Measurements from ENCODE around the gene INPP4B.
"Not testable (repeated sequence)": the region's sequence is repeated elsewhere in the genome, so short reads cannot be mapped to it uniquely, and the experiment has no call there.

The INPP4B gene

GRCh38 chr4:142413485-142413884 lies 432.6 kb downstream of the INPP4B start:
- no peak for DNase-seq (ENCODE audit: low read depth)

GRCh38 chr4:142411993-142412392 lies 434.1 kb downstream of the INPP4B start:
- no peak for DNase-seq (ENCODE audit: low read depth)

DNA sequence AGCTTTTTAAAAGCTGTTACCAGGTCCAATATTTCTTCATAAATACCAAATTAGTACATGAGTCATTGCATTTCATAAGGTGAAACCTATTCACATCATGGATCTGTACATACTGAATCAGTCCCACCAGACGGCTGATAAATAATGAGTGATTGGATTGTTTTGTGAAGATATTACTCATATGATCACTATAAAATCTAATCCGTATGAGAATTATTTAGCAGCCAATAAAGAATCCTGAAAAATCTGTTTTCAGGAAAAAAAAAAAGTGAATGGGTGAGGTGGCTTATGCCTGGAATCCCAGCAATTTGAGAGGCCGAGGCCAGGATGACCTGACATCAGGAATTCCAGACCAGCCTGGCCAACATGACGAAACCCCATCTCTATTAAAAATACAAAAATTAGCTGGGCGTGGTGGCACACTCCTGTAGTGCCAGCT lies 438.1 kb downstream of the INPP4B start:
- no peak for DNase-seq (ENCODE audit: low read depth)

DNA sequence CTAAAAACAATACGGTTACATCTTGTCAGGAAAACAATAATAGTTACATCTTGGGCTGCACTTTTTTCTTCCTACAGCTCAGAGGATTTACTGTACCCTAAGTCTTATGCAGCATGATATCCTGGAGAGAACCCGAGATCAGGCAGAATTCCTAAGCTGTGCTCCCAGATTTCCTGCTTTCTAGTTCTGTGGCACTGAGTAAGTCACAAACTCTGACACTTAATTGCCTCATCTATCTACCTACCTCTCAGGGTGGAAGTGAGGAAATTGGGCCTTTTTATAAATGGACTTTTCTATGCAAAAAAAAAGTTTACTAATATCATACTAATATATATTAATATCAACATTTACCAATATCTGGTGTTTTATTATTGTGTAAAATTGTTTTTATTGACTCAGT lies 438.5 kb downstream of the INPP4B start:
- no peak for DNase-seq (ENCODE audit: low read depth)

- DNase-seq (ENCODE audit: low read depth) = no peak
These were observed 439.1 kb downstream of the INPP4B start for GRCh38 chr4:142406917-142407501.

DNA sequence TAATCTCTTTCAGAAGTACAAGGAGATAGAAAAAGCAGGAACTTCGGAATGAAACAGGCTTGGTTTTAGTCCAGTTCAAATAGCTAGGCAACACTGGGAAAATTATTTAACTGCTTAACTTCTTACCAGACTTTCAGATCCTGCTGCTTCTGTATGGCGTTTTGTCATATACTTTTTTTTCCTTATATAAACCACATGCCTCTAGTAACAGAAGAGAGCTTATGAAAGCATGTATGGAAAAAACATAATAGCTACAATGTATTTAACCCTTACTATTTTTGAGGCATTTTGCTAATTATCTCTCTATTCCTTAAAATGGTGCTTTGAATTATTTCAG lies 439.6 kb downstream of the INPP4B start:
- DNase-seq (ENCODE audit: low read depth) = no peak

GRCh38 chr4:142405695-142406498 lies 440.2 kb downstream of the INPP4B start:
- no peak for DNase-seq (ENCODE audit: low read depth)

DNA sequence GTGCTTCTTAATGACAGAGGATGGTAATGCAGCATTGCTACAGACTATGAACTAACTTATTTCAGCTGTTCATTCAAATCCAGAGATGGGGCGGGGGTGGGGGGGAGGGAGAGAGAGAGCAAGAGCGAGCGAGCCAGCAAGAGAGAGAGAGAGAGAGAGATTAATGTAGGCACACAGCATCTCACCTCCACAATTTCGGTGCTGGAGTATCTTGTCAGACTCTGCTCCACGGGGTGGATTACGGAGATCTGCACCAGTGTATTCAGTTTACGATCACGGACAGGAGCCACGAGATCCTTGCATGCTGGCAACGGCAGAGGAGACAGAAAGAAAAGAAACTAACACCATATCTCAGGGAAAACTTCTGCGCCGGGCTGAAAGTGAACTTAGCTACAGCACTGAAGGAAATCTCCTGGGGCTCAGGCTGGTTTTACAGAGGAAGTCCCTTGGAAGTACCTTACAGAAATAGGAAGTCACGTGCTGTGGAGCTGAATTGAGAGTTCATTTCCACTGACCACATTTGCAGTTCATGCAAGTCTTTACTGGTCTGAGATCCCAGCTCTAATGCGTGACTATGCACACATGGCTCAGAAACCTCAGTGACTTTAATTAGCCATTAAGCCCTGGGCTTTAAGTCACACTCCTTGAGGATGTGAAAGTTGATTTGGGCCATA lies 440.9 kb downstream of the INPP4B start:
- DNase-seq (ENCODE audit: low read depth) = peak; percentile 17

- peak; percentile 24 for DNase-seq (ENCODE audit: low read depth)
These were observed 441.9 kb downstream of the INPP4B start for GRCh38 chr4:142404191-142404611.

DNA sequence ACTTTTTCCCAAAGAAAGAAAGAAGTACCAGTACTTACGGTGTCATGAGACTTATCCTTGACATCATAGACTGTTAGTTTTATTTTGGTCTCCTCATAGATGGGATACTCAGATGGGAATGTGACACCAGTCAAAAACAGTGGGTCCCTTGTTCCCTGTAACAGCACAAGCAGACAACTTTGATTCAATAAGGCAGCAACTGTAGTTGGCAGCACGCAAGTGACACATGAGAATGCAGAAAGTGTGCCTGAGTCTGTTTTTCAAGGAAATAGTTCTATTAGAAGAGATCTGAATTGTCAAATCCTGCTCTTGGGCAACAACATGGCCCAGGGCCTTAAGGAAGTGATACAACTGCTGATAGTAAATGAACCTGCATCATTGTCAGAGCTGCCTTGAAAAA lies 443.2 kb downstream of the INPP4B start:
- DNase-seq (ENCODE audit: low read depth) = no peak

DNA sequence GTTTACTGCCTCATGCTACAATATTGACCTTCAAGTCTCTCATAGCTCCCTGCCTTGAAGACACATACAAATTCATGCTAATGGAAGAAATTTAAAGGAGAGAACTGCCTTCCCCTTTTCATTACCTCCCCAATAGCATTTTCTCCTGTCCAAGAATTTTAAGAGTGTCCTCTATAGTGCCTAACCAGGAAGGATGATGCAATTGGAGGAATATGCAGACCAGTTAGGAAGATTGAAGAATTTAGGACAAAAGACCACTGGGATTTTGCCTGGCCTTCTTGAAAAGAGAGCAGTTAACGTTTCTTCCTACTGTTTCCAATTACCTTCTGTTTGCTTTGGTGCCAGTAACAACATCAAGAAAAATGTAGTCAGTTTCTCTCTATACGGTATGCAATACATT lies 443.9 kb downstream of the INPP4B start:
- DNase-seq (ENCODE audit: low read depth) = no peak

GRCh38 chr4:142397364-142397991 lies 448.6 kb downstream of the INPP4B start:
- DNase-seq (ENCODE audit: low read depth) = not testable (repeated sequence)

DNA sequence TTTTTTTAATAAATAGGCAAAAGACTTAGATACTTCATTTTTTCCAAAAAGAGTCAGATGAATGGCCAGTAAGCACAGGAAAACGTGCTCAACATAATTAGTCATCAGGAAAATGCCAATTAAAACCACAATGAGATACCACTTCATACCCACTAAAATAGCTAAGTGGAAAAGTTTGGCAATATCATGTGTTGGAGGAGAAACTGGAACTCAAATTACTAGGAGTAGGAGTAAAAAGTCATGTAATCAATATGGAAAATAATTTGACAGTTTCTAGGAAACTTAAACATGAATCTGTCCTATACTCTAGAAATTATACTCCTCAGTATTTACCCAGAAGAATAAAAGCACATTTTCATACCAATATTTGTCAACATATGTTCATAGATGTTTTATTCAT lies 449.8 kb downstream of the INPP4B start:
- DNase-seq (ENCODE audit: low read depth) = no peak

GRCh38 chr4:142393127-142393526 lies 453.0 kb downstream of the INPP4B start:
- DNase-seq (ENCODE audit: low read depth) = no peak

- DNase-seq (ENCODE audit: low read depth) = no peak
These were observed 459.2 kb downstream of the INPP4B start for GRCh38 chr4:142386856-142387255.

GRCh38 chr4:142386449-142386848 lies 459.7 kb downstream of the INPP4B start:
- no peak for DNase-seq (ENCODE audit: low read depth)

DNA sequence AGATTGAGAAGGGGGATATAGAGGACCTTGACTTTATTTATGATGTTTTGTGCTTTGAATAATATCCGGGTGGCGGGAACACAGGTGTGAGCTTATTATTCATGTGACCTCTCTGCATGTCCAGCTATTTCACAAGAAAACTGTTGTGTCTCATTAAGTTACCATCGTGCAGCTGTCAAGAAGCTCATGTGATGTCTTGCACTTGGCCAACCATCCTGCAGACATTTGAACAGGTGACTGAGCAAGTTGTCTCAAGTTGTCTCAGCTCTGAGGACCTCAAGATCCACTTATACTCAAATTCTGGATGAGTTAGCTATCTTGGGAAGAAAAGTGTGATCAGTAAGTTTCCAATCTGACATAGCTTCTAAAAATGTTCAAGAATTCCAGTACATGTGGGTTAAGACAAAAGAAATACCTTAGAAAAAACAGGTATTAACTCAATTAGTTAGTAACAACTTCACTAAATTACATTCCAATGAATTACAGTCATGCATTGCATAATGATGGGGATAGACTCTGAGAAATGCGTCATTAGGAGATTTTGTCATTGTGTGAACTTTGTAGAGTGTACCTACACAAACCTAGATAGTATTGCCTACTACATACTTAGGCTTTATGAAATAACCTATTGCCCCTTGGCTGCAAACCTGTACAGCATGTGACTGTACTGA lies 462.2 kb downstream of the INPP4B start:
- DNase-seq (ENCODE audit: low read depth) = no peak

DNA sequence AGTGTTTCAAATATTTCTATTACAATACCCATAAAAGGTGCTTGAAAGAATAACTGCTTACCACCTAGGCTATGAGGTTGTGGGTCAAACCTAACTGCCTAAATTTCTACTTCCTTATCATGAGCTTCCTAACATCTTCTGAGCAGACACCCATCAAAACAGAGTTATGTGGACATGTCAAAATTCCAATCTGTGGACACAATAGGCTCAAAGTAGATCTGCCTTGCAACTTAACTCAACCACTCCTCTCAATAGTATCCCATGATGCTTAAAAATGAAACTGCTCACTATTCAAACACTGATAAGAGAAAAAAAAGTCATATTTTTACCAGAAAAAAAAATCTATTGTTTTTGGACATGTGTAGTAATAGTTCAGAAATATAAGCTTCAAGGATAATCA lies 462.7 kb downstream of the INPP4B start:
- DNase-seq (ENCODE audit: low read depth) = no peak

- DNase-seq (ENCODE audit: low read depth) = no peak
These were observed 466.0 kb downstream of the INPP4B start for GRCh38 chr4:142380052-142380602.

DNA sequence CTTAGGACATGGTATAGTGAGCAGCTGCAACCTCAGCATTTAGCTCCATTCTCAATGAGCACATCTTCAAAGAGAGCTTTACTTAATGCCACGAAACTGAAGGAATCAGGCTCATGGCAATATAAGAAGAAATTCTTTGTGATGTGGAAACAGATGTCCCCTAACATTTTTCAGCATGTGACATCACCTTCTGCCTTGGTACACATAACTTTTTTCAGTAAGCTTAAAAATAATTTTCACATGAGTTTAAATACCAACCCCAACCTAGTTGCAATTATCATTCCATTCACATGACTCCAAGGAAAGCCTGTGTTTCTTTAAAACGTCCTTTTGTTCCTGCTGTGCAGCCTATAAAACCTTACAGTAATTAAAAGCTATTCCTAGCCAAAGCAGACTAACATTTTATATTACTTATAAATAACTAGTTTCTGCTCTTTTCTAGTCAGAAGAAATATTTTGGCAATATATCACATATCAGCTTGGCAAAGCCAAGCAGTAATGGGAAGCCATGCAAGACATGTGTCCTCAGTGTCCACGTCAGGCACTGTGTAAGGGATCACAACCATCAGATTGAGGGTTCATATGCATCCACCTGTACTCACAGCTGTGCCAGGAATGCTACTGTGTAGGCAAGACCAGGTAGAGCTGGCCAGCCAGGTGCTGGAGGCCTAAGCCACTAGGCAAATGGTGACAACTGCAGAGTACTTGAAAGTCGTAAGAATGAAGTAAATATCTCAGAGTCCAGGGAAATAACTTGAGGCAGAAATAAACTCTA lies 466.6 kb downstream of the INPP4B start:
- no peak for DNase-seq (ENCODE audit: low read depth)

DNA sequence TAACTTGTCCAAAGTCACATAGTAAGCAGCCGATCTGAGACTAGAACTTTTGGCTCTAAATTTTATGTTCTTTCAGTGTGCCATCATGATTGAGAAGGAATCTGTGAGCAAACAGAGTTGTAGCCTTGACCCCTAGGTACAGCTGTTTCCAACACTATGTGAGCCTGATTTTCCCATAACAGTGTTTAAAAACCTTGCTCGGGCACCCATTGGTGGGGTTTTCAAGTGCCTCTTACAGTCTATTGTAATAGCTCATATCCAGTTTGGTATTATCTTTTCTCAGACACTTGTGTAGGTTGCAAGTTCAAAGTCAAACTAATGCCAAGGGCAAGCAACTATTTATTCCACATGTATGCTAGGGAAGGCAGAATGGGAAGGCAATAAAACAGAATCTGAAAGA lies 467.9 kb downstream of the INPP4B start:
- DNase-seq (ENCODE audit: low read depth) = no peak

All from stimulated activated CD8-positive, alpha-beta memory T cell treated with anti-CD3 and anti-CD28 coated beads, Interleukin-4, amount 100 ng/mL, for 24 hours (primary cell).